Stomach (tissue), 4 donors: ENCODE data around the gene AKIP1.

ENCODE experiments used
- EP300 ChIP-seq: sonication (generic); formaldehyde crosslinking; IDR thresholded peaks from one replicate; pipeline ENCODE4 v1.6.1; 2017; ENCODE audit warnings: antibody characterized with exemption
- POLR2A ChIP-seq, 4 donors: fragments of 450-650 bp; IDR thresholded peaks; one replicate each; pipeline ENCODE4 v1.6.1; 2016; ENCODE audit warnings: antibody characterized with exemption in 4 of 4, control low read depth in 2 of 4, mild to moderate bottlenecking in 1 of 4, moderate library complexity in 1 of 4
- POLR2AphosphoS5 ChIP-seq, 3 donors: sonication (generic); formaldehyde crosslinking; IDR thresholded peaks; one replicate each; pipeline ENCODE4 v1.6.1; 2016; ENCODE audit warnings: antibody characterized with exemption in 3 of 3
- TF ChIP-seq, protein P1 (sequence below), 7 experiments: fragments of 450-650 bp in 4 of 7; fragments of 200-600 bp in 3 of 7; sonication (generic) in 3 of 7; IDR thresholded peaks; one replicate each; pipeline ENCODE4 v1.5.1; 2016 to 2019; ENCODE audit warnings: antibody characterized with exemption in 7 of 7, control low read depth in 2 of 7, mild to moderate bottlenecking in 1 of 7

DNA sequence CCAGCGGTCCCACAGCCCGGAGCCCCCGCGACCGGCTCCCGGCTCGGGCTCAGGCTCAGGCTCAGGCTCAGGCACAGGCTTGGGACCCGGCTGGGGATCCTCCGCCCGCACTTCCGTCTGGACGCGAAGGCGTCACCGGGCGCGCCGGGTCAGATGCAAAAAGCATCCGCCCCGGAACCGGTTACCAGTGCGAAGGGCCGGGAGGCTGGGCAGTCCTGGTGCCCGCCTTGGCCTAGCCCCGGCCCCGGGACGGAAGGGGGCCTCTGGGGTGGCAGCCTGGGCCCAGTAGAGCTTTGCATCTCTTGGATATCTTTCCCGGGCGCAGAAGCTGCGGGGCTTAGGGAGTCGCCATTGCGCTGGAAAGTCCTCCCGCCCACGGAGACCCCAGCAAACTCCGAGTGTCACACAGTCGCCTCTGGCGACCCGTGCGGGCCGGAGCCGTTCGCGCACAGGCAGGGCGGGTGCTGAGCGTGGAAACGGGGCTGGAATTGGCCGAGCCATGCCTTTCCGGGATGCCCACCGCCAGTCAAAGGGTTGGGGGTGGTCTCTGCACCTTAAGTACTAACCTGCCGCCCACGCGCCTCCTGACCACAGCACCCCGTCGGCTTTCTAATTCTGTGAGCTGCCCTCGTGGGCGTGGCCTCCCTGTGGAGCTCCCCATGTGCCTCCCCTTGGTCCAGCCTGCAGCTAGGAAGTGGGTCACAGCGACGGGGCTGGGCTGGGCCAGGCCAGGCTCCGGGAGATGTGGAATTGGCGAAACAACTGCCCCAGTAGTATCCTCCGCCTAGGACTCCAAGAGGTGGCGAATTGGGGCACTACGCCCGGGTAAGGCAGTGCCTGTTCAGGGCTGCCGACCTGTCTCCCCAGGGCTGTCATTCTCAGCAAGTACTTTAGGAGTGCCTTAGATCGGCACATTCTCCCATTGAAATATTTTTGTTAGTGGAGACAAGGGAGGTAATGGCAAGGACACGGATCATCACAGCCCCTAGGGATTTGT, 53.6 kb downstream of the AKIP1 start, which contains the start of gene TMEM9B:
- TF ChIP-seq, protein P1, sequence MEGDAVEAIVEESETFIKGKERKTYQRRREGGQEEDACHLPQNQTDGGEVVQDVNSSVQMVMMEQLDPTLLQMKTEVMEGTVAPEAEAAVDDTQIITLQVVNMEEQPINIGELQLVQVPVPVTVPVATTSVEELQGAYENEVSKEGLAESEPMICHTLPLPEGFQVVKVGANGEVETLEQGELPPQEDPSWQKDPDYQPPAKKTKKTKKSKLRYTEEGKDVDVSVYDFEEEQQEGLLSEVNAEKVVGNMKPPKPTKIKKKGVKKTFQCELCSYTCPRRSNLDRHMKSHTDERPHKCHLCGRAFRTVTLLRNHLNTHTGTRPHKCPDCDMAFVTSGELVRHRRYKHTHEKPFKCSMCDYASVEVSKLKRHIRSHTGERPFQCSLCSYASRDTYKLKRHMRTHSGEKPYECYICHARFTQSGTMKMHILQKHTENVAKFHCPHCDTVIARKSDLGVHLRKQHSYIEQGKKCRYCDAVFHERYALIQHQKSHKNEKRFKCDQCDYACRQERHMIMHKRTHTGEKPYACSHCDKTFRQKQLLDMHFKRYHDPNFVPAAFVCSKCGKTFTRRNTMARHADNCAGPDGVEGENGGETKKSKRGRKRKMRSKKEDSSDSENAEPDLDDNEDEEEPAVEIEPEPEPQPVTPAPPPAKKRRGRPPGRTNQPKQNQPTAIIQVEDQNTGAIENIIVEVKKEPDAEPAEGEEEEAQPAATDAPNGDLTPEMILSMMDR (IDR thresholded peaks at IDR 0.05) = no peak
- TF ChIP-seq POLR2A (IDR thresholded peaks at IDR 0.05) = peak in 2 of 4 donors; percentile 87 to 92
- no peak for TF ChIP-seq EP300
- TF ChIP-seq POLR2AphosphoS5 (IDR thresholded peaks at IDR 0.05) = peak; percentile 85 to 93 (median 89)
